Measurements from ENCODE around the gene KIF6. TPM values are rescaled to one million over a fixed set of nuclear protein-coding genes. Genes with fewer than 3 reads are reported as not detected.

Gene KIF6
- total RNA-seq, 1 donor from 2014 or later: 2.7 TPM

GRCh38 chr6:39380837-39381549 is 344.2 kb downstream of the KIF6 start:
- Mint-ChIP-seq H3K9me3 (no peaks in the 10 kb centered on the region), H3K27me3 (ENCODE audit: insufficient read depth, low read depth) (peaks cover 2% of the 10 kb centered on the region), H3K4me3 (no peak overlapping the region), H3K36me3 (no peaks in the 10 kb centered on the region), H3K27ac (no peak overlapping the region), H3K4me1 (peaks cover 9% of the 10 kb centered on the region)
- TF ChIP-seq EZH2 (IDR thresholded peaks at IDR 0.05) (no peak), EZH2phosphoT487 (IDR thresholded peaks at IDR 0.05) (no peak)
- TF ChIP-seq, protein P1, sequence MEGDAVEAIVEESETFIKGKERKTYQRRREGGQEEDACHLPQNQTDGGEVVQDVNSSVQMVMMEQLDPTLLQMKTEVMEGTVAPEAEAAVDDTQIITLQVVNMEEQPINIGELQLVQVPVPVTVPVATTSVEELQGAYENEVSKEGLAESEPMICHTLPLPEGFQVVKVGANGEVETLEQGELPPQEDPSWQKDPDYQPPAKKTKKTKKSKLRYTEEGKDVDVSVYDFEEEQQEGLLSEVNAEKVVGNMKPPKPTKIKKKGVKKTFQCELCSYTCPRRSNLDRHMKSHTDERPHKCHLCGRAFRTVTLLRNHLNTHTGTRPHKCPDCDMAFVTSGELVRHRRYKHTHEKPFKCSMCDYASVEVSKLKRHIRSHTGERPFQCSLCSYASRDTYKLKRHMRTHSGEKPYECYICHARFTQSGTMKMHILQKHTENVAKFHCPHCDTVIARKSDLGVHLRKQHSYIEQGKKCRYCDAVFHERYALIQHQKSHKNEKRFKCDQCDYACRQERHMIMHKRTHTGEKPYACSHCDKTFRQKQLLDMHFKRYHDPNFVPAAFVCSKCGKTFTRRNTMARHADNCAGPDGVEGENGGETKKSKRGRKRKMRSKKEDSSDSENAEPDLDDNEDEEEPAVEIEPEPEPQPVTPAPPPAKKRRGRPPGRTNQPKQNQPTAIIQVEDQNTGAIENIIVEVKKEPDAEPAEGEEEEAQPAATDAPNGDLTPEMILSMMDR (IDR thresholded peaks at IDR 0.05): no peak
- DNase-seq (ENCODE audit: low spot score): no peak
- no peaks in the 10 kb centered on the region for H3K36me3 ChIP-seq
- H3K9me3 ChIP-seq (ENCODE audit: low read depth): no peaks in the 10 kb centered on the region
- H3K4me1 ChIP-seq: peaks cover 6% of the 10 kb centered on the region
- H2AFZ ChIP-seq (replicated peaks): no peak overlapping the region
- H3K27ac ChIP-seq: no peak overlapping the region
- no peaks in the 10 kb centered on the region for H3K27me3 ChIP-seq
- H3K4me2 ChIP-seq: peak overlapping the region; percentile 11
- no peaks in the 10 kb centered on the region for H3K79me2 ChIP-seq (ENCODE audit: low read depth)
- no peaks in the 10 kb centered on the region for H3F3A ChIP-seq (ENCODE audit: low read depth)
- no peak overlapping the region for H3K9ac ChIP-seq
- no peaks in the 10 kb centered on the region for H4K20me1 ChIP-seq (ENCODE audit: low read depth)
- no peak overlapping the region for H3K4me3 ChIP-seq

DNA sequence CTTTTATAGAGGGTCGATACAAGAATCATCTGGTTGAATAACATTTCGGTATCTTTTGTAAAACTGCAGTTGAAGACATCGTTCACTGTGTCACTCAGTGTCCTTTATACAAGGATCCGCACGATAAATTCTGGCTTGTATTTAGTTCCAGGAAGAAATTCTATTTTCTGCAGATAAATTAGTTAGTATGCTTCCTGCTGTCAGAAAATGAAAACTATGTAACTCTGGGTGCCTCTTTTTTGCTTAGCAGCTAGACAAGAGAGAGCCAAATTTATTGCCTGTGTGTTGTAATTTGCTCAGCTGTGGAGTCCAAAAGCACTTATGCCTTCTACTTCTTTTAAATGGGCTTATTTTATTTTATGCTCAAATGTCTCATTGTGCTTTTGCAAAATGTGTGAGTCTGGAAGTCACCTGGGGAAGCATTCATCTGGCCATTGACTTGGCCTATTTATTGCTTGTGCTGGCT is 346.2 kb downstream of the KIF6 start:
- Mint-ChIP-seq H3K4me1 (peaks cover 9% of the 10 kb centered on the region), H3K27ac (no peak overlapping the region), H3K27me3 (ENCODE audit: insufficient read depth, low read depth) (peaks cover 2% of the 10 kb centered on the region), H3K36me3 (no peaks in the 10 kb centered on the region), H3K9me3 (no peaks in the 10 kb centered on the region), H3K4me3 (no peak overlapping the region)
- Histone ChIP-seq H3K36me3 (no peaks in the 10 kb centered on the region), H3K4me3 (no peak overlapping the region), H3K27ac (no peak overlapping the region), H3K9me3 (ENCODE audit: low read depth) (no peaks in the 10 kb centered on the region), H3K79me2 (ENCODE audit: low read depth) (no peaks in the 10 kb centered on the region), H2AFZ (replicated peaks) (no peak overlapping the region), H3K4me1 (peaks cover 6% of the 10 kb centered on the region), H3K4me2 (no peak overlapping the region), H3K9ac (no peak overlapping the region), H4K20me1 (ENCODE audit: low read depth) (no peaks in the 10 kb centered on the region), H3K27me3 (no peaks in the 10 kb centered on the region), H3F3A (ENCODE audit: low read depth) (no peaks in the 10 kb centered on the region)
- no peak for DNase-seq (ENCODE audit: low spot score)
- TF ChIP-seq EZH2 (IDR thresholded peaks at IDR 0.05) (no peak), EZH2phosphoT487 (IDR thresholded peaks at IDR 0.05) (no peak)

DNA sequence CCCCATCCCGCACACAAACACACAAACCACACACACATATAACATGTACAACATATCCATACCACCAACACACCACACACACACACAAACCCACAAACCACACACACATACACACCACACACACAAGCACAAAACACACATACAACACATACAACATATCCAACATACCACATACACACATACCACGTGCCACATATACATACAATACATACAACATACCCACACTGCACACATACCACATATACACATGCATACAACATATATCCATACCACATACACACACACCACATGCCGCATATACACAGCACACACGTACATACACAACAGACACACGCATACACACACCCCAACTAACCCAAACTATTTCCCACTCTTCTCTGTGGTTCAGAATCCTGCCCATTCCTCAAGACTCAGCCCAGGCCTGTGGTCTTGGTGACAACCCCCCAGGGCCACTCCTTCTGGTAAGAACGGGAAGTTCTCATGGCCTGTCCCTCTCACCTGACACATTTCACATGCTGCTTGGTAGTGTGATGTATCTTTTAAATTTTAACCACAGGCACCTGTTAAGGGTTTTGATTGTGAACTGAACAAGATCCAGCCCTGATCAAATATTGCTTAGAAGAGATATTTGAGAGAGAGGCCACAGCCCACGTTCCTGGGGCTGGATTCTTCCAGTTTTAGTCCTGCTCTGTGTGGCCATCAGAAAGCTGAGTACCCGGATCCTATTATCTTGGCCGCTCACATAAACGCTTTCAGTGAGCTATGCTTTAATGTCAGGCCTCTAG is 346.8 kb downstream of the KIF6 start:
- H3K27ac Mint-ChIP-seq: peak overlapping the region; percentile 40
- H3K9ac ChIP-seq: no peak overlapping the region
- no peak for TF ChIP-seq EZH2 (IDR thresholded peaks at IDR 0.05)
- TF ChIP-seq, protein P1 (IDR thresholded peaks at IDR 0.05): no peak
- H3F3A ChIP-seq (ENCODE audit: low read depth): no peaks in the 10 kb centered on the region
- H3K9me3 Mint-ChIP-seq: no peaks in the 10 kb centered on the region
- H3K4me3 ChIP-seq: no peak overlapping the region
- no peaks in the 10 kb centered on the region for H3K36me3 ChIP-seq
- H3K27ac ChIP-seq: no peak overlapping the region
- DNase-seq (ENCODE audit: low spot score): no peak
- H2AFZ ChIP-seq (replicated peaks): no peak overlapping the region
- H3K79me2 ChIP-seq (ENCODE audit: low read depth): no peaks in the 10 kb centered on the region
- no peaks in the 10 kb centered on the region for H3K27me3 ChIP-seq
- peaks cover 2% of the 10 kb centered on the region for H3K27me3 Mint-ChIP-seq (ENCODE audit: insufficient read depth, low read depth)
- H3K9me3 ChIP-seq (ENCODE audit: low read depth): no peaks in the 10 kb centered on the region
- no peak overlapping the region for H3K4me3 Mint-ChIP-seq
- peaks cover 6% of the 10 kb centered on the region for H3K4me1 ChIP-seq
- H4K20me1 ChIP-seq (ENCODE audit: low read depth): no peaks in the 10 kb centered on the region
- H3K36me3 Mint-ChIP-seq: no peaks in the 10 kb centered on the region
- H3K4me1 Mint-ChIP-seq: peaks cover 9% of the 10 kb centered on the region
- no peak overlapping the region for H3K4me2 ChIP-seq

Measured in neural progenitor cell (in vitro differentiated cells).